ENCODE data around the gene TLN1.

DNA sequence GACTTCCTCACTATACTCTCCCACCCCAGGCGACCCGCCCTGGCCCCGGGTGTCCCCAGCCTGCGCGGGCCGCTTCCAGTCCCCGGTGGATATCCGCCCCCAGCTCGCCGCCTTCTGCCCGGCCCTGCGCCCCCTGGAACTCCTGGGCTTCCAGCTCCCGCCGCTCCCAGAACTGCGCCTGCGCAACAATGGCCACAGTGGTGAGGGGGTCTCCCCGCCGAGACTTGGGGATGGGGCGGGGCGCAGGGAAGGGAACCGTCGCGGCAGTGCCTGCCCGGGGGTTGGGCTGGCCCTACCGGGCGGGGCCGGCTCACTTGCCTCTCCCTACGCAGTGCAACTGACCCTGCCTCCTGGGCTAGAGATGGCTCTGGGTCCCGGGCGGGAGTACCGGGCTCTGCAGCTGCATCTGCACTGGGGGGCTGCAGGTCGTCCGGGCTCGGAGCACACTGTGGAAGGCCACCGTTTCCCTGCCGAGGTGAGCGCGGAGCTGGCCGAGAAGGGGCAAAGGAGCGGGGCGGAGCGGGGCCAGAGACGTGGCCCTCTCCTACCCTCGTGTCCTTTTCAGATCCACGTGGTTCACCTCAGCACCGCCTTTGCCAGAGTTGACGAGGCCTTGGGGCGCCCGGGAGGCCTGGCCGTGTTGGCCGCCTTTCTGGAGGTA lies 56.1 kb downstream of the TLN1 start:
- TF ChIP-seq, protein P1, sequence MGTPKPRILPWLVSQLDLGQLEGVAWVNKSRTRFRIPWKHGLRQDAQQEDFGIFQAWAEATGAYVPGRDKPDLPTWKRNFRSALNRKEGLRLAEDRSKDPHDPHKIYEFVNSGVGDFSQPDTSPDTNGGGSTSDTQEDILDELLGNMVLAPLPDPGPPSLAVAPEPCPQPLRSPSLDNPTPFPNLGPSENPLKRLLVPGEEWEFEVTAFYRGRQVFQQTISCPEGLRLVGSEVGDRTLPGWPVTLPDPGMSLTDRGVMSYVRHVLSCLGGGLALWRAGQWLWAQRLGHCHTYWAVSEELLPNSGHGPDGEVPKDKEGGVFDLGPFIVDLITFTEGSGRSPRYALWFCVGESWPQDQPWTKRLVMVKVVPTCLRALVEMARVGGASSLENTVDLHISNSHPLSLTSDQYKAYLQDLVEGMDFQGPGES (IDR thresholded peaks at IDR 0.05) = no peak
- no peak for TF ChIP-seq POLR2AphosphoS5 (IDR thresholded peaks at IDR 0.05; ENCODE audit: low read length)
- TF ChIP-seq NFYB (IDR thresholded peaks at IDR 0.05; ENCODE audit: insufficient read depth, low read depth, low read length) = no peak
- TF ChIP-seq BHLHE40 (IDR thresholded peaks at IDR 0.05; ENCODE audit: borderline replicate concordance in 1 of 2, low read depth in 2 of 2, low read length in 1 of 2) = no peak
- TF ChIP-seq, protein P2, sequence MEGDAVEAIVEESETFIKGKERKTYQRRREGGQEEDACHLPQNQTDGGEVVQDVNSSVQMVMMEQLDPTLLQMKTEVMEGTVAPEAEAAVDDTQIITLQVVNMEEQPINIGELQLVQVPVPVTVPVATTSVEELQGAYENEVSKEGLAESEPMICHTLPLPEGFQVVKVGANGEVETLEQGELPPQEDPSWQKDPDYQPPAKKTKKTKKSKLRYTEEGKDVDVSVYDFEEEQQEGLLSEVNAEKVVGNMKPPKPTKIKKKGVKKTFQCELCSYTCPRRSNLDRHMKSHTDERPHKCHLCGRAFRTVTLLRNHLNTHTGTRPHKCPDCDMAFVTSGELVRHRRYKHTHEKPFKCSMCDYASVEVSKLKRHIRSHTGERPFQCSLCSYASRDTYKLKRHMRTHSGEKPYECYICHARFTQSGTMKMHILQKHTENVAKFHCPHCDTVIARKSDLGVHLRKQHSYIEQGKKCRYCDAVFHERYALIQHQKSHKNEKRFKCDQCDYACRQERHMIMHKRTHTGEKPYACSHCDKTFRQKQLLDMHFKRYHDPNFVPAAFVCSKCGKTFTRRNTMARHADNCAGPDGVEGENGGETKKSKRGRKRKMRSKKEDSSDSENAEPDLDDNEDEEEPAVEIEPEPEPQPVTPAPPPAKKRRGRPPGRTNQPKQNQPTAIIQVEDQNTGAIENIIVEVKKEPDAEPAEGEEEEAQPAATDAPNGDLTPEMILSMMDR (IDR thresholded peaks at IDR 0.05 in 2 of 3, conservative IDR thresholded peaks at IDR 0.05 in 1 of 3; ENCODE audit: control insufficient read depth in 2 of 3, extremely low read depth in 1 of 3, insufficient read depth in 1 of 3, low read depth in 3 of 3, low read length in 3 of 3) = no peak
- TF ChIP-seq, protein P3, sequence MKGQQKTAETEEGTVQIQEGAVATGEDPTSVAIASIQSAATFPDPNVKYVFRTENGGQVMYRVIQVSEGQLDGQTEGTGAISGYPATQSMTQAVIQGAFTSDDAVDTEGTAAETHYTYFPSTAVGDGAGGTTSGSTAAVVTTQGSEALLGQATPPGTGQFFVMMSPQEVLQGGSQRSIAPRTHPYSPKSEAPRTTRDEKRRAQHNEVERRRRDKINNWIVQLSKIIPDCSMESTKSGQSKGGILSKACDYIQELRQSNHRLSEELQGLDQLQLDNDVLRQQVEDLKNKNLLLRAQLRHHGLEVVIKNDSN (IDR thresholded peaks at IDR 0.05; ENCODE audit: borderline replicate concordance, extremely low read length, insufficient read depth, low read depth, low read length) = no peak
- TF ChIP-seq ZNF274 (IDR thresholded peaks at IDR 0.05; ENCODE audit: insufficient read depth, insufficient read length) = no peak
- no peak for TF ChIP-seq CBX3 (IDR thresholded peaks at IDR 0.05; ENCODE audit: borderline replicate concordance, low read depth)
- TF ChIP-seq MEF2B (IDR thresholded peaks at IDR 0.05; ENCODE audit: partially characterized antibody, poor library complexity, severe bottlenecking) = no peak
- TF ChIP-seq KAT2A (conservative IDR thresholded peaks at IDR 0.05; ENCODE audit: control insufficient read depth, low read depth, low read length) = no peak
- no peak for TF ChIP-seq GABPA (IDR thresholded peaks at IDR 0.05; ENCODE audit: low read depth)
- TF ChIP-seq CEBPB (IDR thresholded peaks at IDR 0.05; ENCODE audit: borderline replicate concordance in 1 of 2, low read depth in 2 of 2, low read length in 2 of 2) = no peak
